HG02938 (cell line): ENCODE results near the gene TEX48.

Source experiments
- ATAC-seq: cut with Tn5 transposase; IDR thresholded peaks from one replicate; pipeline ENCODE4 v1.9.1; 2021; ENCODE audit warnings: mild to moderate bottlenecking, moderate library complexity; ENCODE audit not compliant: unreplicated experiment

The TEX48 gene

GRCh38 chr9:114694146-114694545, 12.2 kb upstream of the TEX48 start:
- no peak for ATAC-seq

GRCh38 chr9:114693248-114693855, 11.4 kb upstream of the TEX48 start:
- ATAC-seq, result no peak

- ATAC-seq, result no peak
Observed at GRCh38 chr9:114691956-114692295, 9.9 kb upstream of the TEX48 start.

- peak; percentile 71 for ATAC-seq
Observed at GRCh38 chr9:114691046-114691955, 9.3 kb upstream of the TEX48 start.

GRCh38 chr9:114690308-114690707, 8.3 kb upstream of the TEX48 start:
- ATAC-seq, result no peak

GRCh38 chr9:114689813-114690212, 7.8 kb upstream of the TEX48 start:
- no peak for ATAC-seq

- no peak for ATAC-seq
Observed at GRCh38 chr9:114688909-114689610, 7.1 kb upstream of the TEX48 start.

GRCh38 chr9:114688379-114688778, 6.4 kb upstream of the TEX48 start:
- ATAC-seq, result no peak

- ATAC-seq, result no peak
Observed at GRCh38 chr9:114687034-114687433, 5.0 kb upstream of the TEX48 start.

GRCh38 chr9:114685951-114686350, 4.0 kb upstream of the TEX48 start:
- ATAC-seq, result no peak

- no peak for ATAC-seq
Observed at GRCh38 chr9:114684036-114684435, 2.0 kb upstream of the TEX48 start.

GRCh38 chr9:114682846-114683245, 854 bp upstream of the TEX48 start:
- no peak for ATAC-seq

GRCh38 chr9:114680259-114681001, 1.6 kb downstream of the TEX48 start:
- no peak for ATAC-seq

- ATAC-seq, result no peak
Observed at GRCh38 chr9:114678795-114679194, 3.2 kb downstream of the TEX48 start.

- no peak for ATAC-seq
Observed at GRCh38 chr9:114678130-114678529, 3.9 kb downstream of the TEX48 start.

- ATAC-seq, result no peak
Observed at GRCh38 chr9:114677418-114677817, 4.6 kb downstream of the TEX48 start.

GRCh38 chr9:114676901-114677300, 5.1 kb downstream of the TEX48 start:
- no peak for ATAC-seq

- ATAC-seq, result no peak
Observed at GRCh38 chr9:114674798-114675540, 7.0 kb downstream of the TEX48 start.

GRCh38 chr9:114674076-114674797, 7.8 kb downstream of the TEX48 start:
- ATAC-seq, result no peak

- ATAC-seq, result no peak
Observed at GRCh38 chr9:114671605-114672004, 10.4 kb downstream of the TEX48 start.
